SK-N-SH treated with all-trans-retinoic acid at 6 μM for 48 hours (cell line): ENCODE results near the gene PTPRJ.

Source experiments
- ARNTL ChIP-seq: fragments of 450-650 bp; formaldehyde crosslinking; IDR thresholded peaks from 2 replicates; pipeline ENCODE4 v1.5.0; 2020; ENCODE audit warnings: low read depth, mild to moderate bottlenecking, moderate library complexity, borderline replicate concordance
- BACH2 ChIP-seq: fragments of 250-450 bp; sonication (Bioruptor Pico); IDR thresholded peaks from 2 replicates; pipeline ENCODE4 v1.9.0; 2021; ENCODE audit warnings: mild to moderate bottlenecking, borderline replicate concordance
- CSDC2 ChIP-seq: fragments of 250-450 bp; sonication (Bioruptor Pico); IDR thresholded peaks from 2 replicates; pipeline ENCODE4 v1.5.0; 2020; ENCODE audit warnings: mild to moderate bottlenecking, moderate library complexity
- PATZ1 ChIP-seq: fragments of 250-450 bp; sonication (Bioruptor Pico); IDR thresholded peaks from 2 replicates; pipeline ENCODE4 v1.8.0; 2020; ENCODE audit warnings: mild to moderate bottlenecking, moderate library complexity, borderline replicate concordance
- ZFP3 ChIP-seq: fragments of 250-450 bp; sonication (Bioruptor Pico); IDR thresholded peaks from 2 replicates; pipeline ENCODE4 v1.5.0; 2020; ENCODE audit warnings: mild to moderate bottlenecking, moderate library complexity
- ZNF565 ChIP-seq: fragments of 450-650 bp; formaldehyde crosslinking; conservative IDR thresholded peaks from 2 replicates; pipeline ENCODE4 v1.5.0; 2020; ENCODE audit warnings: low read depth, mild to moderate bottlenecking, moderate library complexity
- ZNF70 ChIP-seq: fragments of 450-650 bp; formaldehyde crosslinking; IDR thresholded peaks from 2 replicates; pipeline ENCODE4 v1.5.0; 2020; ENCODE audit warnings: mild to moderate bottlenecking, moderate library complexity
- TF ChIP-seq, protein P1 (sequence below): fragments of 250-450 bp; sonication (Bioruptor Pico); IDR thresholded peaks from 2 replicates; pipeline ENCODE4 v1.5.1; 2020; ENCODE audit warnings: low read depth, mild to moderate bottlenecking, moderate library complexity

- TF ChIP-seq ARNTL (CRISPR knock-in tag) (no peak), BACH2 (CRISPR knock-in tag) (no peak), ZFP3 (CRISPR knock-in tag) (no peak), PATZ1 (CRISPR knock-in tag) (no peak), ZNF565 (CRISPR knock-in tag) (no peak), CSDC2 (CRISPR knock-in tag) (no peak), ZNF70 (CRISPR knock-in tag) (no peak)
- TF ChIP-seq, protein P1, sequence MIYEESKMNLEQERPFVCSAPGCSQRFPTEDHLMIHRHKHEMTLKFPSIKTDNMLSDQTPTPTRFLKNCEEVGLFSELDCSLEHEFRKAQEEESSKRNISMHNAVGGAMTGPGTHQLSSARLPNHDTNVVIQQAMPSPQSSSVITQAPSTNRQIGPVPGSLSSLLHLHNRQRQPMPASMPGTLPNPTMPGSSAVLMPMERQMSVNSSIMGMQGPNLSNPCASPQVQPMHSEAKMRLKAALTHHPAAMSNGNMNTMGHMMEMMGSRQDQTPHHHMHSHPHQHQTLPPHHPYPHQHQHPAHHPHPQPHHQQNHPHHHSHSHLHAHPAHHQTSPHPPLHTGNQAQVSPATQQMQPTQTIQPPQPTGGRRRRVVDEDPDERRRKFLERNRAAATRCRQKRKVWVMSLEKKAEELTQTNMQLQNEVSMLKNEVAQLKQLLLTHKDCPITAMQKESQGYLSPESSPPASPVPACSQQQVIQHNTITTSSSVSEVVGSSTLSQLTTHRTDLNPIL (CRISPR knock-in tag), result no peak
These were observed 18.5 kb downstream of the PTPRJ start for GRCh38 chr11:47998733-47999359.
